Fibroblast of peridontal ligament (primary cell): ENCODE data around the gene FRRS1L.
A peak's percentile ranks its signal among the peaks of the same experiment; 100 is the strongest.

Experiments used
- DNase-seq: peaks from one replicate; pipeline ENCODE4 v3.0.0-alpha.2; 2010; ENCODE audit errors: extremely low read depth

The FRRS1L gene, protein sequence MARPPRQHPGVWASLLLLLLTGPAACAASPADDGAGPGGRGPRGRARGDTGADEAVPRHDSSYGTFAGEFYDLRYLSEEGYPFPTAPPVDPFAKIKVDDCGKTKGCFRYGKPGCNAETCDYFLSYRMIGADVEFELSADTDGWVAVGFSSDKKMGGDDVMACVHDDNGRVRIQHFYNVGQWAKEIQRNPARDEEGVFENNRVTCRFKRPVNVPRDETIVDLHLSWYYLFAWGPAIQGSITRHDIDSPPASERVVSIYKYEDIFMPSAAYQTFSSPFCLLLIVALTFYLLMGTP

DNA sequence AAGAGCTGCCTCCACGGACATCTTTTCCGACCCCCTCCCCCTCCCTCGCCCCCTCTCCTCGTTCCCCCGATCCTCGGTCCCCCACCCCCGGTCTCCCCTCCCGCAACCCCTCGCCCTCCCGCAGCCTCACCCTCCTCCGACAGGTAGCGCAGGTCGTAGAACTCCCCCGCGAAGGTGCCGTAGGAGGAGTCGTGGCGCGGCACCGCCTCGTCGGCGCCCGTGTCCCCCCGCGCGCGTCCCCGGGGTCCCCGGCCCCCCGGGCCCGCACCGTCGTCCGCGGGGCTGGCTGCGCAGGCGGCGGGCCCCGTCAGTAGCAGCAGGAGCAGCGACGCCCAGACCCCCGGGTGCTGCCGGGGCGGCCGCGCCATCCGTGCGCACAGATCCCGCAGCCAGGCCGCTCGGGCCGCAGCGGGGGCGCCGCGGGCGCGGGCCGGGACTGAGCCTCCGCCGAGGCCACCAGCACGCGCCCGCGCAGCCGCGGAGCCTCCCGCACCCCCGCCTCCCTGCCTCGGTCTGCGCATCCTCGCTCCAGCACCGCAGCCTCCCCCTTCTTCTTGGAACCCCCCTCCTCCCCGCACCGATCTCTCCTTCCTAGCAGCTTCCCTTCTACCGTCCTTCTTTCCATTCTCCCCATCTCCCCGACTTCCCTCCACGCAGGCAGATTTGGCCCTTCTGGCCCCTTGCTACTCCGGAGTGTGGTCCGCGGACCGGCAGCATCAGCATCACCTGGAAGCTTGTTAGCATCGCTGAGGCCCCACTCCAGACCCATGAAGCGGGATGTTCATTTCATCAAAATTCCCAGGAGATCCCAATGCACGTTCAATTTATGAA is at the start of gene FRRS1L:
Gene FRRS1L, minus strand, starts transcription at position 479 of the 831 bp plus-strand sequence. Its CDS starts 111 bp downstream, at position 368.
- DNase-seq, result no peak

DNA sequence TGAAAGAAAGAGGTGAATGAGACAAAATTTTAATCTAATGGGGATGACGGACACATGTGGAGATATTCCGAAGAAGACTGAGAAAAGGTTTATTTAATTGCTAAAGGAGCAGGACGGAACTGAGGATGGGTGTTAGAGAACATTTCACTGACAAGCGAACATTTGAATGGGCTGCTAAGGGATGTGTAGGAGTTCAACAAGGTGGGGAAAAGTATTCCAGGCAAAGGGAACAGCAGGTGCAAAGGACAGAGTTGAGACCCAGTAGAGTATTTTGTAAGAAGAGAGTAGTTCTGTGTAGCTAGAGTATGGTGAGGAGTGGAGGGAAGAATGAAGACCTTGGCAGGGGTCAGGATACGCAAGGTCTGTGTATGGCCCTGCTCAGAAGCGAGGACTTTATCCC is 47.4 kb upstream of the FRRS1L start:
- DNase-seq, result no peak

DNA sequence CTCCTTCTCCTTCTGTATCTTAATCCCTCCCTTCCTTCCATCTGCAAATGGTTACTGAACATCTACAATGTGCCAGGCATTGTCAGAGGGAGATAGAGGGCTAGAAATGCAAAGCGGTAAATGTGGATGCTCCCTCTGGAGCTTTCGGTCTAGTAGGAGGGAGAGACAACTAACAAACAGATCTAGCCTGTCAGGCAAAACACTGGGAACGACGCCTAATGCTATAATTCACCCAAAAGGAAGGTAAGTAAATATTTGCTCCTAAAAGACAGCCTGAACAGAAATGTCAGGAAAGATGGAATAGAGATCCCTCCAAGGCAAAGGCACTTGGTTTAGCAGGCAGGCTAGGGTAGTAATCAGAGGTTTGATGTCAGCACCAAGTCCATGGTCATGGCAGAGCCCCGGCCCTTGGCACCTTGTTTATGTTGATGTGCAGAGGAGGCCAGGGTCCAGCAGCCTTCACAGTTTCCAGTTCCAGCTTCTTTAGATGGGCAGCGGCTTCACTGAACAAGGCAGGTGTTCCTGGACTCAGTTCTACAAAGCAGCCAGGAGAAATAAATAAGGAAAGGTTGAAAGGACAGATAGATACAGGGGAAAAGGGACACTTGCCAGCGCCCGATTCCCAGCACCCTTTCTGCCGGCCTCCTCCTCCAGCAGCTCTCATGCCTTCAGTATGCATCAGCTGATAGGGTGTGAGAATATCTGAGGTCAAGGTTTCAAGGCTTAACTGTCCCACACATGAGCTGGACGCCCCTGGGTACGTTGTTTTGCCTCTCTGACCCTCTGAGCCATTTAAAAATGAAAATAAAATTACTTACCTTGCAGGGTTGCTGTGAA is 46.5 kb upstream of the FRRS1L start:
- no peak for DNase-seq

DNA sequence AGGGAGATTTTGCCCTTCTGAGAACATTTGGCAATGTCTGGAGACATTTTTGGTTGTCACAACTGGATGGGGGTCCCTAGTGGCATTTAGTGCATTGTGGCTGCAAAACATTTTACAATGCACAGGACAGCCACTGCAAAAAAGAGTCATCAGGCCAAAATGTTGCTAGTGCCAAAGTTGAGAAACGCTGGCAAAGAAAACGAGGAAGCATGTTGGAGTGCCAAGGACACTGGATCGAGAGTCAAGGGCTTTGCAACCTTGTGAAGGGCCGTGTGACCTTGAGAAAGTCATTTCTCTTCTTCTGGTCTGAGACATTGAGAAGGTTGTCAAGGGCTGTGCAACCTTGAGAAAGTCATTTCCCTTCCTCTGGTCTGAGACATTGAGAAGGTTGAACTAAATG is 45.7 kb upstream of the FRRS1L start:
- DNase-seq, result no peak

DNA sequence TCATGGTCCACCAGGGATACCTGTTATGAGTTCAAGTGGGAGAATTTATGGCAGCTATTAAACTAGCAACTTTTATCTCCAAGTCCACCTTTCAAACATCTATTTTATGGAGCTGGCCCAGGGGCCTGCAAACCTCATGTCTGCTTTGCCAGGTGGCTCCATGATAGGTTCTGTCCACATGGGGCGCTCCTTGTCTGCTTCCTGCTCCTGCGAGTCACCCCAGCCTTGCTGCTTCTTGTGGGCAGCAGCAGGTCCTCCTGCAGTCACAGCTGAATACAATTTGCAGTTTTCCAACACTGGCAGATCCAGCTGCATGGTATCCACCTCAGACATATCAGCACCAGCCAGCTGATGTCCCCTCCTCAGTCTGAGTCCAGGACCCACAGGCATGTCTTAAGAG is 39.6 kb upstream of the FRRS1L start:
- DNase-seq, result no peak

DNA sequence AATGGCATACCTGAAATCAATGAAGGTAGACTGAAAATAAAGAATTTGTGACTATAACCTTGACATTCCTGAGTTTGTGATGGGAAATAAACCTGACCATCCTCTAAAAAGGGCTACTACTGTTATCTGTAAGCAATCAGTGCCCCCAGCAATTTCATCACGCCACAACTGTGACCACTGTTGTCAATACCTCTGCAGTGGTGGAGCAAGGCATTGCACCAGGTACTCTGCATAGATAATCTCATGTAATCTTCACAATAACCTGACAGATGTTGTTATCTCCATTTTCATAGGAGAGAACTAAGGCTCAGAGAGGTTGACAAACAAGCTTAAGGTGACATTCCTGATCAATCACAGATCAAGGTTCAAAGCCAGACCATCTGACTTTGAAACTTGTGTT is 38.5 kb upstream of the FRRS1L start:
- DNase-seq, result no peak

DNA sequence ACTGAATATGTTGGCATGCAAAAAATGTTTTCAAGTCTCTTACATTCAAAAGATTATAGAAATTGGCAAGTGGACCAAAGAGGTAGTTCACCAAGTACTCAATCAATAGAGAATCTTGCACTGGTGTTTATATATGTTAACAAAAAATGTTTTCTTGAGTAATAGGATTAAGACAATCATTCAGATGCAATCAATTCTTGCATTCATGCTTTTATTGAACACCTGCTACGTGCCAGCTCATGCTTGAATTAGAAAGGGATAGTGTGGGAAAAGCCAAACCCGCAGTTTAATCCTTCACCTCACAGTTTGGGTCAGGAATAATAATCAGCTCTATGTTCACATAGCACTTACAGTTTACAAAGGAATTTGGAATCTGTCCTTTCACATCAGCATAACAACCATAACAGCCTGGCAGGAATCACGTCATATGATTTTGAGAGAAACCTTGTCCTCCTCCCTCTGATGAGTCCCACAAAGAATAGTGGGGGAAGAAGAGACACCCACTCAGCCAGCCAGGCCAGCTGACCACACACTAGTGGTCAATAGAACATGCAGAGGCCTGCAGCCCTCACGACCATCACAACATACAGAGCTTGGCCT is 36.8 kb upstream of the FRRS1L start:
- no peak for DNase-seq

DNA sequence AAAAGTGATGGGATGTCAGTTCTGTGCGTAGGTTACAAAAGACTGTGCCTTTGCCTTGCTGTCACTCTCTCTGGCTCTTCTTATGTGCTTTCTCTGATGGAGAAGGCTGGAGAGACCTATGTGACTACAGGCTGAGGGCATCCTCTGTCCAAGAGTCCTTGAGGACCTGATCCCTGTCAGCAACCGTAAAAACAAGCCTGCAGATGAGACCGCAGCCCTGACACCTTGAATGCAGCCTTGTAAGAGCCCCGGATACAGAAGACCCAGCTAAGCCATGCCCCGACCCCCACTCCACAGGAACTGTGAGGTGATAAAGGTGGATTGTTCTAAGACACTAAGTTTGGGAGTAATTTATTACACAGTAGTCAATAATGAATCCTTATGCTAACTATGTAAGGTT is 32.6 kb upstream of the FRRS1L start:
- DNase-seq, result no peak

DNA sequence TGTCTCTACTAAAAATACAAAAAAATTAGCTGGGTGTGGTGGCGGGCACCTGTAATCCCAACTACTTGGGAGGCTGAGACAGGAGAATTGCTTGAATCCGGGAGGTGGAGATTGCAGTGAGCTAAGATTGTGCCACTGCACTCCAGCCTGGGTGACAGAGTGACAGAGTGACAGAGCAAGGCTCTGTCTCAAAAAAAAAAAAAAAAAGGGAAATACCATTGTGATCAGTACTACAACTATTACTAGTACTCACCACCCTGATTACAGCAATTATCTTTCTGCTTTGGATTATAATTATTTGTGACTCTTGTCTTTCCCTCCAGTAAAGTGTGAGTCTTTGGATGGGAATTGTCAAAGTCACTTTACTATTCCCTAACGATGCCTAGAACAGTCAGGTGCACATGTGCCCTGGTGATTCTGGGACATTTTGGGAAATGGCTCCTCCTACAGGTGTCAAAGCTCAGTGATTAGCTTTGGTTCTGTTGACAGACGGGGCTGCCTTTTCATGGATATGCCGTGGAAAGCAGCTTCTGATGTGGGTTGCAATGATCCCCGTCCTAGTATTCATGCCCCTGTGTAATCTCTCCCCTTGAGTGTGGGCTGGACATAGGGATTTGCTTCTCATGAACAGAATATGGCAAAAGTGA is 31.8 kb upstream of the FRRS1L start:
- no peak for DNase-seq

DNA sequence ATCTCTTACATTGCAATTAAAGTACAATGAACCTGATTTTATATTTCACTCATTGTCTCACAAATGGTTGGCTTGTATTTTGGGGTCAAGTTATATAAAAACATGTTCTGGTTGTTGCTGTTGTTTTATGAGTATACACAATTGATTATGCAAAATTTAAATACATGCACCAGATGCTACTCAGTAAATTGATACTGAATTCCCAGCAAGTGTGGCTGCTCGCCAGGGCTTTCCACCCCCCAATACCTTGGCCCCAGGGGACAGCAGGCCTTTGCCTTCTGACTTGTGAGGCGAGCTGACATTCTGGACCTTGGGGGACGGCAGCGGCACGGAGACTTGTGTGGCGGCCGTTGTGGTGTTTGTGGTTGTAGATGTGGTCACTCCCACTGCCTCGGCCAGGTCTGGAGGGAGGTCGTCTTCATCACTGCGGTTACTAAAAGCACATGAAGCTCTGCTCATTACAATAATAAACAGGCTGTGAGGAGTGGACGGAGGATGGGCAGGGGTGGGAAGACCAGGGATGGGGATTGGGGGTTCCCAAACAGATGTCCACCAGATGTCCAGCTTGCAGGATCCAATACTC is 27.0 kb upstream of the FRRS1L start:
- DNase-seq, result peak; percentile 48

DNA sequence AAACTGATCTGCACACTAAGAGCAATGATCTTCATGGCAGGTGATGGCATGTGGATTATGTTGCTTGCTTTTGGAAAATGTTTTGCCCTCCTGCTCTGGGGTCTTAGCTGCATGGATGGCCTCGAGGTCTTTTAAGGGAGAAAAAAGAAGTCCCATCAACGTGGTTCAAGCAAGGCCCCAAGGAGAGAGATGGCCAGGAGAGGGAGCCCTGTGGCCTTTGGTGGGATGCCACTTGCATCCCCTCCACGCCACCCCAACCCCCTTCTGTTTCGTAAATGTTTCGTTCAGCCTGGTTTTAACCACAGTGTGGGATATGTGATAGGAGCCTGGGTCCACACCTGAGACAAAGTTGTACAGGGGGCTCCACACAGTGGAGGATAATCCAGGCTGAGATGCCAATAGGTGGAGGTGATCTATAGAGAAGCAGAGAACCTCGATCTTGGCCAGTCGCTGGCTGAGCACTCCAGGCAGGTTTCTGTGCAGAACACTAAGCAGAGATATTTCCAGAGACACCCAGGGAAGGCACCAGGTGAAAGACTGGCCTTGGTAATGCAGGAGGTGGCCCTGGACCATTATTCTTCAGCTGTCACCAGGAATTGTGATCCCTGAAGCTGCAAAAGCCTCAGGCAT is 25.8 kb upstream of the FRRS1L start:
- peak; percentile 16 for DNase-seq

DNA sequence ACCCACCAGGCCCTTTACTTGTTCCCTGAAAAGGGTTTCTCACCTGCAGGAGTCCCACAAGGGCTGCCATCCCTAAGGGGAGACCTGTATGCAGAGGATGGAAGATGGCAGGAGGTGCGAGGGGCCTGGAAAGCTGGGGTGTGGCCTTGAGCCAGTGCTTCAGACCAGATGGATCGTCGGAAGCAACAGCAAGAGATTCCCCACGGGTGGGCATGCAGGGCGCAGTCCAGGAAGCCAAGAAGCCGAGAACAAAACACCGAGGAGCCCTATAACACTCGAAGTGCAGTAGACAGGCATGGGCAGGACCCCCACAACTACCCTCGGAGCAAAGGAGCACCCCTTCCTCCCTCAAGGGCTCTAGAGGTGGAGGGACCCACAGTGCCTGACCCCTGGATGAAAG is 24.7 kb upstream of the FRRS1L start:
- no peak for DNase-seq

DNA sequence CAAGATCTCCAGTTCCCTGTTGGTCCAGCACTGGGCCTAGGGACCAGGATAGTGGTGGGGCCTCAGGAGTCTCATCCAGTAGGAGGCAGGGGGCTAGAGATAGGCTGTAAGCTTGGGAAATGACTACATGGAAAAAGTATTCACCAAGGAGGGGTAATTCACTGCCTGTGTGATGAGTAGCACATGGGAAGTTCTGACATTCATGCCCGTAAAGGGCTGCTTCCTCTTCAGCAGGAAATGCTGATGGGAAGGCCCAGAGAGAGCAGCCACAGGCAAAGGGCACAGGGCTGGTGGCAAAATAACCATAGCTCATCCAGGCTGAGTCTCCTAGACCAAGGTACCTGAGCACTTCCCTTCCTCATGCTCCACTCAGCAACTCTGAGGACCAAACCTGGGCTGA is 23.1 kb upstream of the FRRS1L start:
- no peak for DNase-seq

DNA sequence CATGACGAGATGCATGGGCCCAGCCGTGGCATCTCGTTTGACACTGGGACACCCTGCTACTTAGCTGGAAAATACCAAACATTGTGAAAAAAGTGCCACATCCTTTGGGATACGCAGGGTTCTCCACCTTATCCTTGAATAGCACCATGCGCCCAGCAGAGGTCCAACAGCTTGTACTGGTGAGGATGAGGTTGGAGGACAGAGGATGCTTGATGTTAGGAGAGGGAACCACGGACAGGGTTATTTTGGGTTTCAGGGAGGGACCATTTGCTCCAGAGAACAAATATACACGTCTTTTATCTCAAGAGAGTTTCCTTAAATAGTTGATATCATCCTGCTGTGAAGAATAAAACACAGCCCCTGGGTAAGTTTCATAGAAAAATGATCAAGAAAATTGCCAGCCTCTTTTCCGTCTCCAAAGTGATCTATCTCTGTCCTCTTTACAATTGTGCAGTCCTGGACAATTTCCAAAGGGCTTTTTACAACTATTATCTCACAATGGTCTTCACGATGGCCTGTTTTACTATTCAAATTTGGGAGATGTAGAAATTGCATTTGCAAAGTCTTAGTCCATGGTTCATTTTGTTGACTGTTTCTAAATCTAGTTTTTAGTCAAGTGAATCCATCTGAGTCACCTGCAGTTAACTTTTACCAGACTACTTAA is 19.9 kb upstream of the FRRS1L start:
- DNase-seq, result no peak

DNA sequence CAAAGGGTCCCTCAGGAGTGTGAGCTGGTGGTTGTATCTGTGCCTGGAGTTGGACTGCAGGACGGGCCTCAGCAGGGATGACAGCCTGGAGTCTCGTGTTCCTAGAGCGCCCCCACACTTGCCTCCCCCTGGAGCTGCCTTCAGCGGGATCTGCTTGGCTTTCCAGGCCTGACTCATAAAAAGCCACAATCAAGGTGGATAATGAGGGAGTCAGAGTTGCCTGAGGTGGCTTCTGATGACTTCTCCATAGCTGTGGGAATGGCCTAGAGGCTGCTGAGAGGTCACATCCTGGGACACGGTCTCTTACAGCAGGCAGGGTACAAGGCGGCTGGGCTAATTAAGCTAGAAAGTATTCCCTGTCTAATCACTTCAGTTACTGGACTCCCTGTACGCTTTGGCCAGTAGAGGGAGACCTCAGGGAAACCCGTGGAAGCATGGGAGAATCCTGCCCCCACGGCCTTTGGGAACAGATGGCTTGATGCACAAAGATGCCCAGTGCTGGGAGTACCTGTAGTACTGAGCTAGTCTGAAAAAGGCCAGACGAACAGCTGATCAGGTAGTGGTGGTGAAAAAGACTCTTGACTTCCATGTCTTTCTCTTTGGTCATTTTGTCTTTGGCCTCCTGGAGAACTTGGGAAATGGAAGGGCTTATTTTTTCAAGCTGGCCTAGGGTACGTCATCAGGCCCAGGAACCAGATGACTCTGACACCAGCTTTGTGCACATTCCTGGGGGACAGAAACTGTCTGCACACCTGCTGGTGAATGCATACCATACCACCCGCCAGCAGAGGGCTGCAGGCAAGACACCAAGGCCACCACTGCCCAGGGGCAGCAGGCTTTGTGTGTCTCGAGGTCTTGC is 16.1 kb upstream of the FRRS1L start:
- peak; percentile 31 for DNase-seq

DNA sequence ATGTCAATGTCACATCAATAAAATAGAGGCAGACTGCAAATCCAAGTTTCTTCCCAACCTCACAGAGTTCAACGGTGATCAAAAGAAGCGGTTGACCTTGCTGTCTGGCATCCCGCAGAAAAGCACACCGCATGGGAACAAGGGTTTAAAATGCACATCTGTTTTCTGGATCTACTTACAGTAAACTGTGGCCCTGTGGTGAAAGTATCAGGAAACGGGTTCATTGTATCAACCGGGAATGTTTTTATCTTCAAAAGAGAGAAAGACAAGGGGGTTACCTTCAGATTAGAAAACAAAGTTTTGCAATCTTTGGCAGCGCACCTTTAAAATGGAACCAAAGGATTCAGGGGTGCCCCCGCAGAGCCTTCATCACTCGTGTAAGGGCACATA is 15.5 kb upstream of the FRRS1L start:
- DNase-seq, result no peak

DNA sequence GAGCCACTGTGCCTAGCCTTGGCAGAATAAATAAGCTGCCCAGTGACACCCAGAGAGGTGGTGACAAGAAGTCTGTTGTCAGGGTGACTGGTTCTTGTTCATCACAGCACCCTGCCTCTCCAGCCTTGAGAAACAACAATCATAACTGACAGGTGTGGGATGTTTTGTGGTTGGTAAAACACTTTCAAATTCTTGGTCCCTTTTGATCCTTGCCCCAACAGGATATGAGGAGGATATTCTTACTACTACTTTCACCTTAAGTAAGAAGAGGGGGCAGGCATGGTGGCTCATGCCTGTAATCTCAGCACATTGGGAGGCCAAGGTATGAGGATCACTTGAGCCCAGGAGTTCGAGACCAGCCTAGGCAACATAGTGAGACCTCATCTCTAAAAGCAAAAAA is 14.2 kb upstream of the FRRS1L start:
- DNase-seq, result no peak

DNA sequence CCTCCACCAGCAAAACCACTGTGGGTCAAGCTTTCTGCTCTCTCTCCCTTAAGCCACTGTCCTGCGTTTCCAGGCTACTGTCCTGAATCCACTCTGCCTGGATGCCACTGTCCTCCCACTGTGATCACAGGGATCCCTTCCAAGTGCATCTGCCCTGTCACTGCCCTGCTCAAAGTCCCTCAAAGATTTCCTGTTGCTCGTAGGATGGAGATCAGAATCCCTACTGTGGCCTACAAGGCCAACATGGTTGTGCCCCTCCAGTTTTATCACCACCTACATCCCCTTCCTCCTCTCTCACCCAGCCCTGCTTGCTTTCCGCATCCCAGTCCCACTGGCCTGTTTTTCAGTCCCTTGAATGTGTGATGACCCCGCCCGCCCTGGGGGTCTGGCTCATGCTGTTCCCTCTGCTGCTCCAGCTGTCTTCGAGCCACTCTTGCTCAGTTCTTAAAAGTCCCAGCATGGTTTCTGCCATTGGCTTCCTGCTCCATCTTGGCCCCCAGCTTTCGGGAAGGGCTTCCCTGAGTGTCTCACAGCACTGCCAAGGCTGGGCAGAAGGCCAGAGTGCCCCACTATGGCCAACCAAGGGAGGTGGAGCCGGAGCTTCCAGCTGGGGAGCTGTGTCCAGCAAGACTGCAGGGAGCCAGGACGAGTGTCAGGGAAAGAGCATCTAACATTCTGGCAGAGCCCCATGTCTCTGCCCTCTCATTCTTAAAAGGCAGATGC is 12.9 kb upstream of the FRRS1L start:
- no peak for DNase-seq

DNA sequence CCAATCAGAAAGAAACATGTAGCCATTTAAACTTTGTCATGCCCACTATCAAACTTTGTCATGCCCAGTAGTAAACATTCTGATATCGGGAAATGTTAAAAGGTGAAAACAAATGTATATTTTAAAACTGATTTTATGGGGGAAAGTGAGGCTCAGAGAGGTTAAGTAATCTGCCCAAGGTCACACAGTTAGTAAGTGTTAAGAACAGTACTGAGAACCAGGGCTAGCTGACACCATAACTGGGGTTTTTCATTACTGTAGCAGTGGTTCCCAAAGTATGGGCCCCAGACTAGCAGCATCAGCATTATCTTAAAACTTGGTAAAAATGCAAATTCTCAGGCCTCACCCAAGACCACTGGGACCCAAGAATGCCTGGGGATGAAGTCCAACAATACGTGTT is 9.9 kb upstream of the FRRS1L start:
- DNase-seq, result no peak
